CD4-positive, alpha-beta T cell treated with Interferon alpha-2 for 1 hour (primary cell): ENCODE results near the gene KCNJ6.

Experiments
- DNase-seq, 2 donors: peaks; one replicate each; pipeline ENCODE4 v3.0.0-alpha.2; 2020 to 2022

Gene KCNJ6

DNA sequence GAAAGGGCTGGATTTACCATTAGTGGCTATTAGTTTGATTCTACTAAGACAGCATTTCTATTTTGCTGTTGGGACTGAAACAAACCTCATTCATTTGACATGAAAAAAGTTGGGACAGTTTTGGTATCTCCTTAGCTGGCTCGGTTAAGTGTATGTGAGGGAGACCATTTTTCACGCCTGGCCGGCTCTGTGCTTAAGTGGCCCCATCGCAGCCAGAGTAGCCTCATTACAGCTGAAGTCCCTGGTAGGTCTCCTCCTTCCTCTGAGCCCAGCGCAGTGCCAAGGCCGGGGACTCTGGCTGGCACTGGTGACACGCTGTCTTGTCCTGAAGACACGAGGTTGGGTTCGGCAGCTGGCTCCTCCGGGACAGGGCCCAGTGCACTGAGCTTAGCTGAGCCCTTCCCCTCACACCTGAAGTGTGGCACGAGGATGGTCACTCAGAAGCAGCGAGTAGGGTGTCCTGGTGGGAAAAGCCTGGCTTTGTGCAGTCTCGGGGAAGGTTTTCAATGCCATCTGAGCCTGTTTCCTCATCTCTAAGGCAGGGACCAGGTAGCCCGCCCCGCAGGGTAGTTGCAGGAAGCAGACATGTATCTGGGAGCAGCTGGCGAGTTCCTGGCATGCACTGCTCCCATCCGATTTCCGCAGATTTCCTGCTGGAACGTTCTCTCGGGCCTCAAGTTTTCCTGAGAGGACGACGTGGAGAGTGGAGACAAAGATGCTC, 353.2 kb downstream of the KCNJ6 start:
- no peak for DNase-seq

DNA sequence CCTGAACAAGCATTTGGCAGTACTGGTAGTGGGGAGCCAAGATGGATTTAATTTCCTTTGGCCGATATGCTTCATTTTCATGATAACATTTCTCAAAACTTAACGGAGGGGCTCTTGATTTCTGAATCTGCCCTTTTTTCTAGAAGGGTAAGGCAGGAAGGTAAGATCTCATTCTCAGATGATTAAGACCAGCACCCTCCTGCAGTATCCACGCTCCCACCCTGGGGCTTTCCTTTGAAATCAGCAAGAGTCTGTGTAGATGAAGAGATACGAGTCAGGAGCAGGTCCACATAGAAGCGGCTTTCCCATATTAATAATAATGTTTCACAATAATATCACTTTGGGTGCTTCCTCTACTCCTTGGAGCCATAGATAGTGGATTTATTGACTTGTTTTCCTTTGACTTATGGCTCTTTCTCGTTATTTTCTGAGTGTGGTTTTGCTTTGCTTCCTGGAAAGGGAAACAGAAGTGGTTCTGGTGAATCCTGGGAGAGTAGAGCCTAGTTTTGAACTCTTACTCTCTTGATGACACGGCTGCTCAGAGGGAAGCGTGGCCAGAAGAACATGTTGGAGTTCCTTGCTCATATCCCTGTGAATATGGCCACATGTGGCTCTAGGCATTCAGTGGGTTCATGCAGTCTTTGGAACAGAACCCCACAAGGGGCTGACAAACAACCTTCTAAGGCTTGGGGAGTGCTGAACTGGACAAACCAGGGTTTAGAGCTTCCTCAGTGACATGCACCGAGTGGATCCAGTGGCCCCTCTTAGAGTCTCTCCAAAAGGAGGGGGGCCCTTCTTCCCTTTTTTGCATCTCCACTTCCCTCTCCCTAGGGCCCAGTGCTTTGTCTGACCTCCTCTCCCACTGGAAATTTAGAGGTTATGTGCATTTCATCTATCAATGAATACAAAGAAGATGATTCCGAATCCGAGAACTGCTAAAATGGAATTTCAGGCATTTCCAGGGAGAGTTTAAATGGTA, 354.0 kb downstream of the KCNJ6 start:
- no peak for DNase-seq

DNA sequence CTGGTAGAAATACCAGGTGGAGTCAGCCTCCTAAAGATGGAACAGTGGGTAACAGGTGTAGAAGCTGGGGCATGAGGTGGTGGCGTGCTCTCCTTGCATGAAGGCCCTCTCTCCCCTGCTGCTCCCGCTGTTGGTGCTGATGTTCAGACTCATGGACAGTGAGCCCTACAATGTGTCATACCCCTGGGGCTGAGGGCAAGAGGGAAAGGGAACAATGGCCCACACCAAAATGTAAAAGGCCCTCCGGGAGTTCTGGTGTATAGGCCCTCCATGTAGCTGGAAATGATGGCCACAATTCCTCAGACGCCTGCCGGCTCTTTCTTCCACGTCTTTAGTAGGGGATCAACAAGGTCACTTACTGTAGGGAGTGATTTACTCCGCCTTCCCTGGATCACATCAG, 354.8 kb downstream of the KCNJ6 start:
- DNase-seq, result no peak

DNA sequence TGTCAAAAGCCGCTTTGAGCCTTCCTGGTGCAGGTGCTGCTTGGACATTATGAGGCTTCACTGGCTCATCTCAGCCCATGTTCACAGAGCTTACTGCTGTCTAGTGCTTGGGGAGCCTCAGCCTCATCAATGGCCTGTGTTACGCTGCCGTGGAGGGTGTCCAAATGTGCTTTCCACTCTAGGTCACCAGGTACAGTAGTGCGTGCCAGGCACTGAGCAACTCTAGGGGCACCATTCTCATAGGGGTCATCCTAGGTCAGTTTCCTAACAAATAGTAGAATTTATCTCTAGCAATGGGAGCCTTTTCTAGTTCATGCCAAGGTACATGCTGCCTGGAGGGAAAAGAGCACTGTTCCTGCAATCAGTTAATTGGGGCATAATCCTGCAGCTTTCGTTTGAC, 355.9 kb downstream of the KCNJ6 start:
- DNase-seq, result no peak

DNA sequence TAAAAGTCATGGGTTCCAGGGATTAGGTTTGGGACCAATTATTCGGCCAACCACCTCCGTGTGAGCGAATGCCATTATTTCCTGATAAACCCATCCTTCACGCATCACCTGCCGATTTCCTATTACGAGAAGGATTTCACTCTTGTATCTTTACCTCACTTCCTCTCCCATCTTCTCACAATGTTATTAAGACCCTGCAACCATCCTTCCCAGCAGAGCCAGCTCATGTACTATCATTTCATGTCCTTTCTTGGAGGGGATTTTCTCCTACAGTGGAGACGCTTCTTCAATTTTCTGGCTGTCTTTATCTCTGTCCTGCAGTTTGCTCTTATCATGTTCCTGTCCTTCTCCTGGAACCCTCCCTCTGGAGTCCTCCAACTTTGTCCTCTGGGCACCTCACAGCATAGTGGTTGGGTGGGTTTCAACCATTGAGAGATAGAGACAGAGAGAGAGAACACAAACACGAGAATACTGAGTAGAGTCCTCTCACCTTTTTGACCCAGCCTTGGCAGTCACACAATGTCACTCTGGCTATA, 357.5 kb downstream of the KCNJ6 start:
- no peak for DNase-seq
